Glutamatergic neuron (in vitro differentiated cells): ENCODE data around the gene ROCK2. TPM values are rescaled to one million over a fixed set of nuclear protein-coding genes. Genes with fewer than 3 reads are reported as not detected.
"Not testable (repeated sequence)": the region's sequence is repeated elsewhere in the genome, so short reads cannot be mapped to it uniquely, and the experiment has no call there.

Source experiments
- DNase-seq: peaks from one replicate; pipeline ENCODE4 v3.0.0; 2022
- H3K27ac Mint-ChIP-seq: one replicate; pipeline ENCODE4 v1.8.0; 2020; ENCODE audit warnings: mild to moderate bottlenecking, mixed read lengths, inconsistent platforms; ENCODE audit not compliant: unreplicated experiment
- H3K27me3 Mint-ChIP-seq: one replicate; pipeline ENCODE4 v1.8.0; 2020; ENCODE audit warnings: mild to moderate bottlenecking, moderate library complexity, mixed read lengths, inconsistent platforms; ENCODE audit not compliant: unreplicated experiment
- H3K36me3 Mint-ChIP-seq: one replicate; pipeline ENCODE4 v1.8.0; 2020; ENCODE audit warnings: mild to moderate bottlenecking, mixed read lengths, inconsistent platforms; ENCODE audit not compliant: unreplicated experiment
- H3K4me1 Mint-ChIP-seq: one replicate; pipeline ENCODE4 v1.8.0; 2020; ENCODE audit warnings: mild to moderate bottlenecking, low read depth, mixed read lengths, inconsistent platforms; ENCODE audit not compliant: unreplicated experiment
- H3K4me3 Mint-ChIP-seq: one replicate; pipeline ENCODE4 v1.8.0; 2020; ENCODE audit warnings: mild to moderate bottlenecking, mixed read lengths, inconsistent platforms; ENCODE audit not compliant: unreplicated experiment
- H3K9me3 Mint-ChIP-seq: one replicate; pipeline ENCODE4 v1.8.0; 2020; ENCODE audit warnings: mild to moderate bottlenecking, moderate library complexity, mixed read lengths, inconsistent platforms; ENCODE audit not compliant: unreplicated experiment
- CTCF ChIP-seq: fragments of 200-600 bp; sonication (generic); IDR thresholded peaks from one replicate; pipeline ENCODE4 v1.5.0; 2021; ENCODE audit not compliant: partially characterized antibody, unreplicated experiment
- total RNA-seq: library from RNA; stranded (reverse); fragmentation: NEBNext Ultra II Directional; extraction: Animal tissue kit (Norgen Biotek cat#: 25700); gene quantifications from one replicate; pipeline ENCODE4 v1.2.1, GENCODE V29; 2021; ENCODE audit not compliant: unreplicated experiment

Gene ROCK2
- total RNA-seq, 1 donor from 2014 or later = 34.6 TPM

GRCh38 chr2:11234309-11234708 is 110.1 kb downstream of the ROCK2 start:
- H3K36me3 Mint-ChIP-seq = no peaks in the 10 kb centered on the region
- TF ChIP-seq CTCF = peak; percentile 17
- H3K4me1 Mint-ChIP-seq = no peaks in the 10 kb centered on the region
- no peak overlapping the region for H3K4me3 Mint-ChIP-seq
- no peak for DNase-seq
- no peaks in the 10 kb centered on the region for H3K9me3 Mint-ChIP-seq
- no peak overlapping the region for H3K27ac Mint-ChIP-seq
- peaks cover 2% of the 10 kb centered on the region for H3K27me3 Mint-ChIP-seq

- not testable (repeated sequence) for H3K27ac Mint-ChIP-seq, DNase-seq, H3K27me3 Mint-ChIP-seq, H3K9me3 Mint-ChIP-seq, H3K4me3 Mint-ChIP-seq, H3K36me3 Mint-ChIP-seq, H3K4me1 Mint-ChIP-seq
Observed at GRCh38 chr2:11231193-11231592, 113.2 kb downstream of the ROCK2 start.

GRCh38 chr2:11228692-11229091 is 115.7 kb downstream of the ROCK2 start:
- no peaks in the 10 kb centered on the region for H3K36me3 Mint-ChIP-seq

GRCh38 chr2:11227595-11227994 is 116.8 kb downstream of the ROCK2 start:
- DNase-seq = no peak
- Mint-ChIP-seq H3K27ac (no peak overlapping the region), H3K36me3 (no peaks in the 10 kb centered on the region), H3K9me3 (no peaks in the 10 kb centered on the region), H3K27me3 (no peaks in the 10 kb centered on the region), H3K4me1 (no peaks in the 10 kb centered on the region), H3K4me3 (no peak overlapping the region)
- TF ChIP-seq CTCF = no peak

More at GRCh38 chr2:11228692-11229091, 115.7 kb downstream of the ROCK2 start:
- Mint-ChIP-seq H3K4me1 (no peaks in the 10 kb centered on the region), H3K27me3 (no peaks in the 10 kb centered on the region), H3K27ac (no peak overlapping the region), H3K9me3 (no peaks in the 10 kb centered on the region), H3K4me3 (no peak overlapping the region)
- no peak for TF ChIP-seq CTCF
- no peak for DNase-seq

GRCh38 chr2:11224887-11225286 is 119.5 kb downstream of the ROCK2 start:
- Mint-ChIP-seq H3K36me3 (peaks cover 6% of the 10 kb centered on the region), H3K4me1 (no peaks in the 10 kb centered on the region), H3K4me3 (no peak overlapping the region), H3K27ac (no peak overlapping the region), H3K27me3 (no peaks in the 10 kb centered on the region), H3K9me3 (no peaks in the 10 kb centered on the region)
- DNase-seq = no peak
- TF ChIP-seq CTCF = no peak

- Mint-ChIP-seq H3K27ac (no peak overlapping the region), H3K9me3 (peaks cover 2% of the 10 kb centered on the region), H3K4me3 (no peak overlapping the region)
Observed at GRCh38 chr2:11222845-11223244, 121.6 kb downstream of the ROCK2 start.

More at GRCh38 chr2:11222845-11223244, 121.6 kb downstream of the ROCK2 start:
- H3K27me3 Mint-ChIP-seq = no peaks in the 10 kb centered on the region
- no peak for DNase-seq
- TF ChIP-seq CTCF = no peak
- no peaks in the 10 kb centered on the region for H3K4me1 Mint-ChIP-seq
- peaks cover 6% of the 10 kb centered on the region for H3K36me3 Mint-ChIP-seq
